ENCODE data around the gene NHP2.

DNA sequence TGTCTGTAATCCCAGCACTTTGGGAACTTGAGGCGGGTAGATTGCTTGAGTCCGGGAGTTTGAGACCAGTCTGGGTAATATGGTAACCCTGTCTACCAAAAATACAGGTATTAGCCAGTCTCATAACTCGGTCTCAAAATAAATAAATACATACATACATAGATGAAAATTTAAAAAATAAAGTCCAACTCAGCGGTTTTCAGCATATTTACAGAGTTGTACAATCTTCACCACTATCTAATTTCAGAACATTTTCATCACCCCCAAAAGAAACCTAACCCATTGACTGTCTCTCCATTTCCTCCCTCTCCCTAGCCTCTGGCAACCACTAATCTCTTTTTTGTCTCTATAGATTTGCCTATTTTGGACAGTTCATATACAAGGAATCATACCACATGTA is 12.1 kb downstream of the NHP2 start:
- TF ChIP-seq CTCF (IDR thresholded peaks at IDR 0.05 in 2 of 3, conservative IDR thresholded peaks at IDR 0.05 in 1 of 3; ENCODE audit: control insufficient read depth in 2 of 3, extremely low read depth in 1 of 3, insufficient read depth in 1 of 3, low read depth in 3 of 3, low read length in 3 of 3), result no peak
- no peak for TF ChIP-seq HCFC1 (IDR thresholded peaks at IDR 0.05; ENCODE audit: low read length)
- TF ChIP-seq, protein P1, sequence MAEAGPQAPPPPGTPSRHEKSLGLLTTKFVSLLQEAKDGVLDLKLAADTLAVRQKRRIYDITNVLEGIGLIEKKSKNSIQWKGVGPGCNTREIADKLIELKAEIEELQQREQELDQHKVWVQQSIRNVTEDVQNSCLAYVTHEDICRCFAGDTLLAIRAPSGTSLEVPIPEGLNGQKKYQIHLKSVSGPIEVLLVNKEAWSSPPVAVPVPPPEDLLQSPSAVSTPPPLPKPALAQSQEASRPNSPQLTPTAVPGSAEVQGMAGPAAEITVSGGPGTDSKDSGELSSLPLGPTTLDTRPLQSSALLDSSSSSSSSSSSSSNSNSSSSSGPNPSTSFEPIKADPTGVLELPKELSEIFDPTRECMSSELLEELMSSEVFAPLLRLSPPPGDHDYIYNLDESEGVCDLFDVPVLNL (IDR thresholded peaks at IDR 0.05; ENCODE audit: low read depth, low read length), result no peak
- no peak for TF ChIP-seq KLF5 (IDR thresholded peaks at IDR 0.05; ENCODE audit: partially characterized antibody)
- TF ChIP-seq NR2C2 (IDR thresholded peaks at IDR 0.05; ENCODE audit: borderline replicate concordance, control insufficient read depth, insufficient read length, low read depth), result no peak
- no peak for TF ChIP-seq MYC (IDR thresholded peaks at IDR 0.05; ENCODE audit: insufficient read depth, insufficient read length, insufficient replicate concordance, low read length, severe bottlenecking)
- no peak for TF ChIP-seq RB1 (IDR thresholded peaks at IDR 0.05; ENCODE audit: borderline replicate concordance)
- no peak for TF ChIP-seq SP1 (IDR thresholded peaks at IDR 0.05; ENCODE audit: low read depth, low read length)
